K562 (cell line): ENCODE data around the gene EFHC1. TPM values are rescaled to one million over a fixed set of nuclear protein-coding genes. Genes with fewer than 3 reads are reported as not detected.

Experiments
- ATAC-seq: fragments of 200-7000 bp; cut with Tn5 transposase; 3 replicates; pipeline ENCODE4 v1.9.1; 2020; ENCODE audit warnings: moderate library complexity
- BruUV-seq: library from RNA; stranded (reverse); fragments of 400-500 nt; replicated peaks from 2 replicates; lab custom pipeline; 2021; lab: Mats Ljungman, UMichigan
- CTCF ChIA-PET: fragments of 300-600 bp; formaldehyde crosslinking; extraction: SDS; loops from one replicate; lab custom pipeline; 2021; ENCODE audit warnings: low intra/inter-chr PET ratio; lab: Yijun Ruan, JAX
- POLR2A ChIA-PET: fragments of 300-600, 350-650 bp; sonication (Branson Sonifier 250); formaldehyde crosslinking; extraction: SDS; loops from one replicate; lab custom pipeline; 2021; ENCODE audit warnings: antibody characterized with exemption, inconsistent platforms; lab: Yijun Ruan, JAX
- DNase-seq, 4 experiments: peaks; one replicate each; pipeline versions ENCODE4 v3.0.0 to v3.0.0-alpha.2; 2011 to 2018; ENCODE audit warnings: low spot score in 3 of 4, mixed read lengths in 3 of 4; ENCODE audit errors: extremely low read depth in 1 of 4
- FAIRE-seq: peaks from 2 replicates; lab custom pipeline; 2011; peaks lifted over from hg19 to GRCh38; lab: Jason Lieb, UNC
- H2AFZ ChIP-seq: 2 replicates; pipeline ENCODE4 v1.6.0; 2011; ENCODE audit warnings: low read depth, low read length, control low read depth, inconsistent platforms
- H3K27ac ChIP-seq: fragments of 200-600 bp; 3 replicates; pipeline ENCODE4 v1.8.0; 2011; ENCODE audit warnings: low read depth, mild to moderate bottlenecking, control low read depth, inconsistent platforms, low read length, moderate library complexity, mixed read lengths; ENCODE audit errors: extremely low read depth
- H3K27me3 ChIP-seq, 2 experiments: fragments of 300-600 bp in 1 of 2; 2 replicates in 1 of 2; 3 replicates in 1 of 2; pipeline versions ENCODE4 v1.6.0 to v1.8.0; 2011; ENCODE audit warnings: inconsistent platforms in 2 of 2, low read length in 2 of 2, mild to moderate bottlenecking in 1 of 2, mixed read lengths in 1 of 2, moderate library complexity in 1 of 2; ENCODE audit not compliant: control insufficient read depth in 2 of 2, insufficient read depth in 2 of 2
- H3K36me3 ChIP-seq: fragments of 300-600 bp; 3 replicates; pipeline ENCODE4 v1.8.0; 2011; ENCODE audit warnings: mild to moderate bottlenecking, low read length, inconsistent platforms; ENCODE audit not compliant: control insufficient read depth, insufficient read depth
- H3K4me1 ChIP-seq, 2 experiments: fragments of 200-600 bp in 1 of 2; replicated peaks in 1 of 2; 2 replicates in 1 of 2; 3 replicates in 1 of 2; pipeline versions ENCODE4 v1.5.1 to v1.8.0; 2011; ENCODE audit warnings: inconsistent platforms in 2 of 2, low read length in 2 of 2, mild to moderate bottlenecking in 1 of 2, mixed read lengths in 1 of 2, moderate library complexity in 1 of 2; ENCODE audit not compliant: control insufficient read depth in 2 of 2, insufficient read depth in 2 of 2
- H3K4me2 ChIP-seq: 2 replicates; pipeline ENCODE4 v1.6.1; 2011; ENCODE audit warnings: low read length, control low read depth, inconsistent platforms, mixed read lengths; ENCODE audit not compliant: insufficient read depth
- H3K4me3 ChIP-seq: fragments of 200-600 bp; sonication (generic), shearing (Covaris generic); 2 replicates; pipeline ENCODE4 v1.5.1; 2016; ENCODE audit warnings: control low read depth, inconsistent platforms
- H3K79me2 ChIP-seq: fragments of 200-600 bp; 3 replicates; pipeline ENCODE4 v1.8.0; 2011; ENCODE audit warnings: low read length, inconsistent platforms; ENCODE audit not compliant: control insufficient read depth, insufficient read depth
- H3K9ac ChIP-seq, 2 experiments: 2 replicates each; pipeline versions ENCODE4 v1.6.0 to v1.6.1; 2011; ENCODE audit warnings: low read depth in 2 of 2, low read length in 2 of 2, control low read depth in 1 of 2, inconsistent platforms in 1 of 2, mild to moderate bottlenecking in 1 of 2, mixed read lengths in 1 of 2; ENCODE audit not compliant: insufficient read depth in 1 of 2
- H3K9me1 ChIP-seq: one replicate; pipeline ENCODE4 v1.6.0; 2011; ENCODE audit warnings: inconsistent platforms, mild to moderate bottlenecking, low read length, moderate library complexity; ENCODE audit not compliant: control insufficient read depth, insufficient read depth
- H3K9me3 ChIP-seq: replicated peaks from 2 replicates; pipeline ENCODE4 v1.5.1; 2011; ENCODE audit warnings: low read depth, low read length, inconsistent platforms; ENCODE audit not compliant: control insufficient read depth, insufficient read depth
- H4K20me1 ChIP-seq: replicated peaks from 2 replicates; pipeline ENCODE4 v1.6.1; 2011; ENCODE audit warnings: low read length, inconsistent platforms, mixed read lengths; ENCODE audit not compliant: control insufficient read depth, insufficient read depth
- CBFA2T3 ChIP-seq: fragments of 450-650 bp; IDR thresholded peaks from 2 replicates; pipeline ENCODE4 v1.6.1; 2017
- HNRNPLL ChIP-seq: fragments of 200-400 bp; formaldehyde crosslinking; IDR thresholded peaks from 2 replicates; pipeline ENCODE4 v1.6.1; 2017; ENCODE audit warnings: low read length, low read depth, mild to moderate bottlenecking; ENCODE audit not compliant: poor library complexity, severe bottlenecking
- HOXB6 ChIP-seq: fragments of 250-450 bp; sonication (Bioruptor Pico); IDR thresholded peaks from 2 replicates; pipeline ENCODE4 v1.5.1; 2022; ENCODE audit warnings: mild to moderate bottlenecking, borderline replicate concordance
- NCOR1 ChIP-seq: fragments of 450-650 bp; IDR thresholded peaks from 2 replicates; pipeline ENCODE4 v1.6.1; 2016; ENCODE audit warnings: mild to moderate bottlenecking, moderate library complexity
- PTTG1 ChIP-seq: fragments of 450-650 bp; IDR thresholded peaks from 2 replicates; pipeline ENCODE4 v1.6.1; 2016; ENCODE audit warnings: low read depth, mild to moderate bottlenecking, missing genetic modification characterization, missing compliant biosample characterization
- RBM17 ChIP-seq: fragments of 200-400 bp; formaldehyde crosslinking; IDR thresholded peaks from 2 replicates; pipeline ENCODE4 v1.6.1; 2017; ENCODE audit warnings: low read depth, mild to moderate bottlenecking, low read length, borderline replicate concordance
- ZBTB34 ChIP-seq: fragments of 250-450 bp; sonication (Bioruptor Pico); IDR thresholded peaks from 2 replicates; pipeline ENCODE4 v1.8.0; 2021; ENCODE audit warnings: mild to moderate bottlenecking, moderate library complexity
- ZFP36 ChIP-seq: fragments of 150-350 bp; IDR thresholded peaks from 2 replicates; pipeline ENCODE4 v1.6.1; 2018; ENCODE audit warnings: low read length, low read depth; ENCODE audit not compliant: partially characterized antibody
- ZNF592 ChIP-seq: fragments of 450-650 bp; IDR thresholded peaks from 2 replicates; pipeline ENCODE4 v1.6.1; 2017; ENCODE audit warnings: antibody characterized with exemption, mild to moderate bottlenecking
- WGBS: fragments of 100-300 bp; shearing (Covaris generic); methylation state at CpG from one replicate; pipeline ENCODE4 v1.1.6; 2016; ENCODE audit warnings: low coverage, mixed read lengths; ENCODE audit not compliant: insufficient coverage; ENCODE audit errors: missing lambda C conversion rate; 5-methylcytosine and 5-hydroxymethylcytosine counted together
- in situ Hi-C: fragments of 300-500 bp; cut with MboI; formaldehyde crosslinking; loops from 4 replicates; pipeline ENCODE4 v1.15.0; 2018; ENCODE audit warnings: inconsistent platforms, mixed read lengths
- intact Hi-C: fragments of 100-400 bp; cut with micrococcal nuclease; formaldehyde crosslinking; loops from 2 replicates; pipeline ENCODE4 v1.14.2; 2022
- polyA plus RNA-seq, 8 experiments: library from polyadenylated mRNA; depleted of rRNA in 4 of 8; stranded (reverse) in 5 of 8; unstranded in 3 of 8; fragments of >200 nt; fragmentation: Nextera tagmentation in 2 of 8; fragmentation: Illumina TruSeq in 1 of 8; extraction: Ambion mirVana in 2 of 8; extraction: Trizol in 1 of 8; gene quantifications; 2 replicates each; pipeline versions ENCODE4 v1.2.1 to v1.2.3, GENCODE V29; 2011 to 2014; ENCODE audit warnings: inconsistent platforms in 1 of 8, missing spikeins in 1 of 8
- total RNA-seq, 7 experiments: library from RNA; depleted of rRNA in 6 of 7; stranded (reverse); fragments of >200 nt in 6 of 7; fragmentation: Illumina TruSeq in 2 of 7; extraction: Trizol in 2 of 7; gene quantifications; 2 replicates each; pipeline versions ENCODE4 v1.2.1 to v1.2.3, GENCODE V29; 2011 to 2021; ENCODE audit warnings: low replicate concordance in 1 of 7
- TF ChIP-seq, protein P1 (sequence below), 2 experiments: fragments of 150-350 bp in 1 of 2; IDR thresholded peaks; 2 replicates each; pipeline ENCODE4 v1.6.1; 2012 to 2016; ENCODE audit warnings: low read depth in 2 of 2, low read length in 2 of 2, mild to moderate bottlenecking in 1 of 2, moderate library complexity in 1 of 2

The EFHC1 gene
- total and polyA plus RNA-seq, 9 of the 15 experiments (the other 6 are each of a cell fraction or from before 2014, with no cell fraction given) = 9.5 to 31.0 (median 14.9) TPM

GRCh38 chr6:52572536-52572935 is 152.4 kb downstream of the EFHC1 start:
- H3K4me2 ChIP-seq = no peak overlapping the region
- no peaks in the 10 kb centered on the region for H3K27me3 ChIP-seq
- POLR2A ChIA-PET = interaction anchor here (0.6 kb wide), 1 partner anchor 960 kb away, joined by 3 read pairs; no protein-coding TSS in a partner anchor
- H3K79me2 ChIP-seq = peaks cover 53% of the 10 kb centered on the region
- 78% methylated on average over 4 of the region's 4 CpGs for WGBS
- H3K36me3 ChIP-seq = no peaks in the 10 kb centered on the region
- intact Hi-C loops = no loop called here
- H4K20me1 ChIP-seq = peaks cover 10% of the 10 kb centered on the region
- ATAC-seq (no peak), DNase-seq (no peak), FAIRE-seq (no peak)
- H3K9me1 ChIP-seq = no peaks in the 10 kb centered on the region
- peaks cover 22 to 30% of the 10 kb centered on the region in 2 experiments; a peak in 4 of 5 replicates for H3K4me1 ChIP-seq
- no peak overlapping the region for H3K4me3 ChIP-seq
- no peak overlapping the region for H3K27ac ChIP-seq
- BruUV-seq = no TSS peak
- H3K9ac ChIP-seq = no peak overlapping the region
- in situ Hi-C loops = no loop called here
- CTCF ChIA-PET = no interaction called here
- no peak overlapping the region for H2AFZ ChIP-seq
- H3K9me3 ChIP-seq = no peaks in the 10 kb centered on the region
- TF ChIP-seq ZNF592 (no peak), PTTG1 (tag) (no peak), CBFA2T3 (no peak), ZBTB34 (CRISPR knock-in tag) (no peak), HOXB6 (no peak), RBM17 (no peak), HNRNPLL (no peak), ZFP36 (no peak), NCOR1 (no peak)
- TF ChIP-seq, protein P1, sequence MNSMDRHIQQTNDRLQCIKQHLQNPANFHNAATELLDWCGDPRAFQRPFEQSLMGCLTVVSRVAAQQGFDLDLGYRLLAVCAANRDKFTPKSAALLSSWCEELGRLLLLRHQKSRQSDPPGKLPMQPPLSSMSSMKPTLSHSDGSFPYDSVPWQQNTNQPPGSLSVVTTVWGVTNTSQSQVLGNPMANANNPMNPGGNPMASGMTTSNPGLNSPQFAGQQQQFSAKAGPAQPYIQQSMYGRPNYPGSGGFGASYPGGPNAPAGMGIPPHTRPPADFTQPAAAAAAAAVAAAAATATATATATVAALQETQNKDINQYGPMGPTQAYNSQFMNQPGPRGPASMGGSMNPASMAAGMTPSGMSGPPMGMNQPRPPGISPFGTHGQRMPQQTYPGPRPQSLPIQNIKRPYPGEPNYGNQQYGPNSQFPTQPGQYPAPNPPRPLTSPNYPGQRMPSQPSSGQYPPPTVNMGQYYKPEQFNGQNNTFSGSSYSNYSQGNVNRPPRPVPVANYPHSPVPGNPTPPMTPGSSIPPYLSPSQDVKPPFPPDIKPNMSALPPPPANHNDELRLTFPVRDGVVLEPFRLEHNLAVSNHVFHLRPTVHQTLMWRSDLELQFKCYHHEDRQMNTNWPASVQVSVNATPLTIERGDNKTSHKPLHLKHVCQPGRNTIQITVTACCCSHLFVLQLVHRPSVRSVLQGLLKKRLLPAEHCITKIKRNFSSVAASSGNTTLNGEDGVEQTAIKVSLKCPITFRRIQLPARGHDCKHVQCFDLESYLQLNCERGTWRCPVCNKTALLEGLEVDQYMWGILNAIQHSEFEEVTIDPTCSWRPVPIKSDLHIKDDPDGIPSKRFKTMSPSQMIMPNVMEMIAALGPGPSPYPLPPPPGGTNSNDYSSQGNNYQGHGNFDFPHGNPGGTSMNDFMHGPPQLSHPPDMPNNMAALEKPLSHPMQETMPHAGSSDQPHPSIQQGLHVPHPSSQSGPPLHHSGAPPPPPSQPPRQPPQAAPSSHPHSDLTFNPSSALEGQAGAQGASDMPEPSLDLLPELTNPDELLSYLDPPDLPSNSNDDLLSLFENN (IDR thresholded peaks at IDR 0.05; ENCODE audit: low read depth in 2 of 2, low read length in 2 of 2) = no peak
